HEK293 (cell line): Measurements from ENCODE around the gene EXOSC9.

Experiments used
- CTCF ChIA-PET: fragments of 350-600 bp; formaldehyde crosslinking; extraction: SDS; loops from one replicate; lab custom pipeline; 2021; ENCODE audit warnings: antibody characterized with exemption; lab: Yijun Ruan, JAX
- POLR2A ChIA-PET: fragments of 300-600 bp; formaldehyde crosslinking; extraction: SDS; loops from one replicate; lab custom pipeline; 2020; ENCODE audit warnings: antibody characterized with exemption, inconsistent platforms; lab: Yijun Ruan, JAX
- H3K27ac ChIP-seq: fragments of 200-500 bp; sonication (Bioruptor generic); 2 replicates; pipeline ENCODE4 v1.5.1; 2014; ENCODE audit warnings: low read depth, low read length, control low read depth, inconsistent platforms; ENCODE audit errors: extremely low read depth
- H3K36me3 ChIP-seq, 2 experiments: fragments of 200-500 bp in 1 of 2; sonication (Bioruptor generic) in 1 of 2; 1 replicate in 1 of 2; 2 replicates in 1 of 2; pipeline ENCODE4 v1.5.1; 2014 to 2017; ENCODE audit warnings: inconsistent platforms in 2 of 2, low read length in 2 of 2; ENCODE audit not compliant: control insufficient read depth in 2 of 2, insufficient read depth in 1 of 2
- H3K4me1 ChIP-seq: fragments of 200-500 bp; sonication (Bioruptor generic); 2 replicates; pipeline ENCODE4 v1.5.1; 2014; ENCODE audit warnings: mild to moderate bottlenecking, low read length, inconsistent platforms; ENCODE audit not compliant: control insufficient read depth, insufficient read depth
- H3K4me3 ChIP-seq: 2 replicates; pipeline ENCODE4 v1.5.1; 2011; ENCODE audit warnings: low read depth, mild to moderate bottlenecking, control low read depth, low read length, moderate library complexity
- H3K9me3 ChIP-seq: fragments of 200-500 bp; sonication (Bioruptor generic); 2 replicates; pipeline ENCODE4 v1.5.1; 2014; ENCODE audit warnings: low read depth, low read length, inconsistent platforms; ENCODE audit not compliant: control insufficient read depth, insufficient read depth
- CTCF ChIP-seq: fragments of 450-650 bp; formaldehyde crosslinking; IDR thresholded peaks from 2 replicates; pipeline ENCODE4 v1.5.1; 2016; ENCODE audit warnings: missing biosample characterization, missing genetic modification characterization
- EGR2 ChIP-seq: fragments of 450-650 bp; formaldehyde crosslinking; IDR thresholded peaks from 2 replicates; pipeline ENCODE4 v1.5.1; 2016; ENCODE audit warnings: low read depth, missing biosample characterization, missing genetic modification characterization
- PRDM2 ChIP-seq: fragments of 450-650 bp; formaldehyde crosslinking; IDR thresholded peaks from 2 replicates; pipeline ENCODE4 v1.5.1; 2016; ENCODE audit warnings: missing biosample characterization, missing genetic modification characterization, borderline replicate concordance
- ZBTB26 ChIP-seq: fragments of 450-650 bp; formaldehyde crosslinking; optimal IDR thresholded peaks from 2 replicates; pipeline ENCODE3; 2016; ENCODE audit warnings: missing biosample characterization, mild to moderate bottlenecking, missing genetic modification characterization
- ZNF121 ChIP-seq: fragments of 450-650 bp; formaldehyde crosslinking; IDR thresholded peaks from 2 replicates; pipeline ENCODE4 v1.5.1; 2016; ENCODE audit warnings: missing biosample characterization, missing genetic modification characterization
- ZNF133 ChIP-seq: fragments of 450-650 bp; formaldehyde crosslinking; IDR thresholded peaks from 2 replicates; pipeline ENCODE4 v1.5.1; 2016; ENCODE audit warnings: missing biosample characterization, missing genetic modification characterization
- ZNF146 ChIP-seq: fragments of 450-650 bp; formaldehyde crosslinking; IDR thresholded peaks from 2 replicates; pipeline ENCODE4 v1.5.1; 2016; ENCODE audit warnings: missing biosample characterization, missing genetic modification characterization
- ZNF16 ChIP-seq: fragments of 450-650 bp; formaldehyde crosslinking; IDR thresholded peaks from 2 replicates; pipeline ENCODE4 v1.5.1; 2016; ENCODE audit warnings: low read depth, missing biosample characterization, missing genetic modification characterization
- ZNF211 ChIP-seq: fragments of 450-650 bp; formaldehyde crosslinking; IDR thresholded peaks from 2 replicates; pipeline ENCODE4 v1.5.1; 2016; ENCODE audit warnings: low read depth, missing biosample characterization, missing genetic modification characterization
- ZNF335 ChIP-seq: fragments of 450-650 bp; formaldehyde crosslinking; conservative IDR thresholded peaks from 2 replicates; pipeline ENCODE4 v1.5.1; 2016; ENCODE audit warnings: missing biosample characterization, missing genetic modification characterization
- ZNF37A ChIP-seq: fragments of 450-650 bp; IDR thresholded peaks from 2 replicates; pipeline ENCODE4 v1.5.1; 2018; ENCODE audit warnings: missing biosample characterization, missing genetic modification characterization
- ZNF549 ChIP-seq: fragments of 450-650 bp; IDR thresholded peaks from 2 replicates; pipeline ENCODE4 v1.5.1; 2018; ENCODE audit warnings: missing biosample characterization, missing genetic modification characterization, mild to moderate bottlenecking, inconsistent platforms, moderate library complexity
- ZNF585B ChIP-seq: fragments of 450-650 bp; formaldehyde crosslinking; IDR thresholded peaks from 2 replicates; pipeline ENCODE4 v1.5.1; 2016; ENCODE audit warnings: missing biosample characterization, missing genetic modification characterization
- ZNF768 ChIP-seq: fragments of 450-650 bp; formaldehyde crosslinking; IDR thresholded peaks from 2 replicates; pipeline ENCODE4 v1.5.1; 2018; ENCODE audit warnings: missing biosample characterization, mild to moderate bottlenecking, missing genetic modification characterization

The EXOSC9 gene

GRCh38 chr4:121764702-121765367 lies 36.3 kb upstream of the EXOSC9 start, which contains the start of gene SMIM43 (continued):
- TF ChIP-seq PRDM2 = no peak
- TF ChIP-seq EGR2 (tag by site-specific recombination) = 0 out of 2 replicates have a peak, but pooled peaks have one; percentile 25
- TF ChIP-seq ZNF585B (tag by site-specific recombination) = no peak
- TF ChIP-seq, all 188 proteins: peak for 13

GRCh38 chr4:121765368-121765705 lies 35.8 kb upstream of the EXOSC9 start:
- no peaks in the 10 kb centered on the region for H3K36me3 ChIP-seq
- H3K27ac ChIP-seq = no peak overlapping the region; the same call in 1 of the 2 replicates
- CTCF ChIA-PET = interaction anchor here (0.7 kb wide), 1 partner anchor 14 kb away, joined by 3 read pairs; no protein-coding TSS in a partner anchor
- H3K4me3 ChIP-seq = peak overlapping the region; percentile 43
- TF ChIP-seq ZNF16 (tag by site-specific recombination) (no peak), ZNF549 (tag by site-specific recombination) (no peak), ZNF335 (tag by site-specific recombination) (peak; percentile 35), ZNF133 (tag by site-specific recombination) (no peak), ZNF121 (tag by site-specific recombination) (no peak), ZNF768 (no peak), CTCF (tag by site-specific recombination) (no peak), ZNF211 (tag by site-specific recombination) (no peak), ZBTB26 (tag by site-specific recombination) (peak; percentile 13), ZNF37A (no peak)
- POLR2A ChIA-PET = no interaction called here
- H3K9me3 ChIP-seq = no peaks in the 10 kb centered on the region
- H3K4me1 ChIP-seq = no peaks in the 10 kb centered on the region

GRCh38 chr4:121765971-121766538 lies 35.1 kb upstream of the EXOSC9 start:
- no peak overlapping the region for H3K27ac ChIP-seq
- H3K4me3 ChIP-seq = no peak overlapping the region
- CTCF ChIA-PET = interaction anchor here (0.6 kb wide), 1 partner anchor 369 kb away, joined by 4 read pairs; no protein-coding TSS in a partner anchor
- H3K4me1 ChIP-seq = no peaks in the 10 kb centered on the region
- no peaks in the 10 kb centered on the region for H3K36me3 ChIP-seq
- H3K9me3 ChIP-seq = no peaks in the 10 kb centered on the region
- TF ChIP-seq ZNF146 (tag by site-specific recombination) = no peak
- POLR2A ChIA-PET = no interaction called here
